ENCODE measurements around the gene DAGLA. TPM values are rescaled to one million over a fixed set of nuclear protein-coding genes. Genes with fewer than 3 reads are reported as not detected.

The DAGLA gene
- total and polyA plus RNA-seq, 2 of the 13 experiments (the other 11 are each of a cell fraction or from before 2014, with no cell fraction given), result 2.6 to 3.9 TPM

DNA sequence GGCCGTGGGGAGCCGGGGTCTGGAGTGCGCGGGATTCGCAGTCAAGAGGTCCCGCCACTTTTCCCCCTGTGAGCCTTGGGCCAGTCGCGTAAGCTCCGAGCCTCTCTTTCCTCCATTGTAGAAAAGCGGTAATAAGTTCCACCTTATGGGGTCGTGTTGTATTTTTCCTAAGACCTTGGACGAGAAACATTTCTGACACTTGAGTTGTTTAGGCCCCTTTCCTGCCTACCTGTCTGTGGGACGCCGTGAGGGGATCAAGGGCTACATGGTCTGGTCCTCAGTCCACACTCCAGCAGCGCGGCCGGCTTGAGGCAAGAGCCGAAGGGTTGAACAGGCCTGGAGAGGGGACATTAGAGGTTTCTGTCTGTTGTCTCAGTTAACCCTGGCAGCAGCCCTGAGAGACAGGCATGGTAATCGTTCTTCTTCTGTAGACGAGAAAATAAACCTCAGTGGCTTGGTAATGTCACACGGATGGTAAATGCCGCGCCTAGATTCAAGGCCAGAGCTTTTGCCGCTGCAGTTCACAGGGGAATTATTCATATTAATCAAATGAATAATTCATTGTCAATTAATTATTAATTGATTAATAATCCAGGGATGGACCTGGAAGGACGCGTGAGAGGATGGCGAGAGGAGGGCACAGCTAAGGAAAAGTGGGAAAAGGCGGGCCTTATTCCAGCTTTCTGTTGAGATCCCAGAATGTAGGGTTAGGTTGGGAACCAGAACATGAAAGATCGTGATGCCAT, 113.1 kb downstream of the DAGLA start (continued):
- TF ChIP-seq ZFP82 (CRISPR knock-in tag; IDR thresholded peaks at IDR 0.05; ENCODE audit: borderline replicate concordance) (no peak), ZNF121 (CRISPR knock-in tag; IDR thresholded peaks at IDR 0.05) (no peak), MZF1 (CRISPR knock-in tag; IDR thresholded peaks at IDR 0.05; ENCODE audit: borderline replicate concordance) (no peak), ZNF256 (CRISPR knock-in tag; conservative IDR thresholded peaks at IDR 0.05) (0 out of 2 replicates have a peak, but pooled peaks have one; percentile 29), TBL1XR1 (IDR thresholded peaks at IDR 0.05; ENCODE audit: borderline replicate concordance, low read length, partially characterized antibody) (no peak), ISX (CRISPR knock-in tag; conservative IDR thresholded peaks at IDR 0.05) (0 out of 2 replicates have a peak, but pooled peaks have one; percentile 20), ZNF549 (CRISPR knock-in tag; IDR thresholded peaks at IDR 0.05) (0 out of 2 replicates have a peak, but pooled peaks have one; percentile 39), ZNF263 (CRISPR knock-in tag; IDR thresholded peaks at IDR 0.05) (no peak), MEIS1 (CRISPR knock-in tag; IDR thresholded peaks at IDR 0.05; ENCODE audit: borderline replicate concordance) (0 out of 2 replicates have a peak, but pooled peaks have one; percentile 7), EHMT2 (IDR thresholded peaks at IDR 0.05; ENCODE audit: borderline replicate concordance, low read depth, low read length) (no peak), XBP1 (CRISPR knock-in tag; IDR thresholded peaks at IDR 0.05) (no peak), PHB2 (IDR thresholded peaks at IDR 0.05; ENCODE audit: partially characterized antibody) (no peak), CC2D1A (CRISPR knock-in tag; IDR thresholded peaks at IDR 0.05) (no peak), ZNF367 (CRISPR knock-in tag; IDR thresholded peaks at IDR 0.05; ENCODE audit: borderline replicate concordance) (no peak; the same call in 1 of the 2 replicates), KLF16 (CRISPR knock-in tag; IDR thresholded peaks at IDR 0.05) (no peak), SIN3A (IDR thresholded peaks at IDR 0.05; ENCODE audit: borderline replicate concordance, low read depth, low read length) (no peak), RFX5 (IDR thresholded peaks at IDR 0.05; ENCODE audit: low read depth, low read length) (no peak), ZNF547 (CRISPR knock-in tag; IDR thresholded peaks at IDR 0.05) (no peak), HES4 (CRISPR knock-in tag; IDR thresholded peaks at IDR 0.05; ENCODE audit: borderline replicate concordance) (0 out of 2 replicates have a peak, but pooled peaks have one; percentile 10)
- TF ChIP-seq, protein P1, sequence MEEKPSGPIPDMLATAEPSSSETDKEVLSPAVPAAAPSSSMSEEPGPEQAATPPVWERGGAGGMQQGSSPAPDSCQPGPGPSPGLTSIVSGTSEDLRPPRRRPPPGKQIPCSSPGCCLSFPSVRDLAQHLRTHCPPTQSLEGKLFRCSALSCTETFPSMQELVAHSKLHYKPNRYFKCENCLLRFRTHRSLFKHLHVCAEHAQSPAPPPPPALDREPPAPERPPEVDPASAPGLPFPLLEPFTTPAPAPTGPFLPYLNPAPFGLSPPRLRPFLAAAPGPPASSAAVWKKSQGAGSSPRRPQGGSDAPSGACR (CRISPR knock-in tag; IDR thresholded peaks at IDR 0.05), result no peak
- TF ChIP-seq, protein P2, sequence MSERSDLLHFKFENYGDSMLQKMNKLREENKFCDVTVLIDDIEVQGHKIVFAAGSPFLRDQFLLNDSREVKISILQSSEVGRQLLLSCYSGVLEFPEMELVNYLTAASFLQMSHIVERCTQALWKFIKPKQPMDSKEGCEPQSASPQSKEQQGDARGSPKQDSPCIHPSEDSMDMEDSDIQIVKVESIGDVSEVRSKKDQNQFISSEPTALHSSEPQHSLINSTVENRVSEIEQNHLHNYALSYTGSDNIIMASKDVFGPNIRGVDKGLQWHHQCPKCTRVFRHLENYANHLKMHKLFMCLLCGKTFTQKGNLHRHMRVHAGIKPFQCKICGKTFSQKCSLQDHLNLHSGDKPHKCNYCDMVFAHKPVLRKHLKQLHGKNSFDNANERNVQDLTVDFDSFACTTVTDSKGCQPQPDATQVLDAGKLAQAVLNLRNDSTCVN (CRISPR knock-in tag; IDR thresholded peaks at IDR 0.05; ENCODE audit: borderline replicate concordance), result no peak
- TF ChIP-seq, protein P3, sequence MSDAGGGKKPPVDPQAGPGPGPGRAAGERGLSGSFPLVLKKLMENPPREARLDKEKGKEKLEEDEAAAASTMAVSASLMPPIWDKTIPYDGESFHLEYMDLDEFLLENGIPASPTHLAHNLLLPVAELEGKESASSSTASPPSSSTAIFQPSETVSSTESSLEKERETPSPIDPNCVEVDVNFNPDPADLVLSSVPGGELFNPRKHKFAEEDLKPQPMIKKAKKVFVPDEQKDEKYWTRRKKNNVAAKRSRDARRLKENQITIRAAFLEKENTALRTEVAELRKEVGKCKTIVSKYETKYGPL (CRISPR knock-in tag; IDR thresholded peaks at IDR 0.05), result no peak
- TF ChIP-seq, protein P4, sequence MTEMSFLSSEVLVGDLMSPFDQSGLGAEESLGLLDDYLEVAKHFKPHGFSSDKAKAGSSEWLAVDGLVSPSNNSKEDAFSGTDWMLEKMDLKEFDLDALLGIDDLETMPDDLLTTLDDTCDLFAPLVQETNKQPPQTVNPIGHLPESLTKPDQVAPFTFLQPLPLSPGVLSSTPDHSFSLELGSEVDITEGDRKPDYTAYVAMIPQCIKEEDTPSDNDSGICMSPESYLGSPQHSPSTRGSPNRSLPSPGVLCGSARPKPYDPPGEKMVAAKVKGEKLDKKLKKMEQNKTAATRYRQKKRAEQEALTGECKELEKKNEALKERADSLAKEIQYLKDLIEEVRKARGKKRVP (CRISPR knock-in tag; IDR thresholded peaks at IDR 0.05), result no peak
- TF ChIP-seq, protein P5, sequence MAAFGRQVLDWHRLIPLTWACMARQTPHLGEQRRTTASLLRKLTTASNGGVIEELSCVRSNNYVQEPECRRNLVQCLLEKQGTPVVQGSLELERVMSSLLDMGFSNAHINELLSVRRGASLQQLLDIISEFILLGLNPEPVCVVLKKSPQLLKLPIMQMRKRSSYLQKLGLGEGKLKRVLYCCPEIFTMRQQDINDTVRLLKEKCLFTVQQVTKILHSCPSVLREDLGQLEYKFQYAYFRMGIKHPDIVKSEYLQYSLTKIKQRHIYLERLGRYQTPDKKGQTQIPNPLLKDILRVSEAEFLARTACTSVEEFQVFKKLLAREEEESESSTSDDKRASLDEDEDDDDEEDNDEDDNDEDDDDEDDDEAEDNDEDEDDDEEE (CRISPR knock-in tag; IDR thresholded peaks at IDR 0.05), result no peak
- TF ChIP-seq, protein P6, sequence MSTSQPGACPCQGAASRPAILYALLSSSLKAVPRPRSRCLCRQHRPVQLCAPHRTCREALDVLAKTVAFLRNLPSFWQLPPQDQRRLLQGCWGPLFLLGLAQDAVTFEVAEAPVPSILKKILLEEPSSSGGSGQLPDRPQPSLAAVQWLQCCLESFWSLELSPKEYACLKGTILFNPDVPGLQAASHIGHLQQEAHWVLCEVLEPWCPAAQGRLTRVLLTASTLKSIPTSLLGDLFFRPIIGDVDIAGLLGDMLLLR (CRISPR knock-in tag; IDR thresholded peaks at IDR 0.05), result no peak; the same call in 1 of the 2 replicates
